ENCODE data around the gene ATP2B3.

DNA sequence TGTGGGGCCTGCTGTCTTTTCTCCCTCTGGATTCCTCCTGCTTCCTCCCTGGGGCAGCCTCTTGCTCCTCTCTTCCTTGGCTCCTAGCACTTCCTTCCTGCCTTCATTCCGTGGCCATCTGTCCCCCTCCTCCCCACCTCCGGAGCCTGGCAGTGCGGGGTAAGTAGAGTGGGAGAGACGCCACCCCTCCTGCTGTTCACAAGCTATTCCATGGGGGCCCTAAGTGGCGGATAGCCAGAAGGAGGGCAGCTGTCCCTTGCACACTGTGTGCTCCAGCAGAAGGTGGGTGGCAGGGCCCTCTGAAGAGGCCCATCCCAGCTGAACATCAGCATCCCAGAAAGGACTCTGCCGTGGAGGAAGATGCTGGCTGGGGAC, 54.1 kb downstream of the ATP2B3 start:
- TF ChIP-seq, protein P1, sequence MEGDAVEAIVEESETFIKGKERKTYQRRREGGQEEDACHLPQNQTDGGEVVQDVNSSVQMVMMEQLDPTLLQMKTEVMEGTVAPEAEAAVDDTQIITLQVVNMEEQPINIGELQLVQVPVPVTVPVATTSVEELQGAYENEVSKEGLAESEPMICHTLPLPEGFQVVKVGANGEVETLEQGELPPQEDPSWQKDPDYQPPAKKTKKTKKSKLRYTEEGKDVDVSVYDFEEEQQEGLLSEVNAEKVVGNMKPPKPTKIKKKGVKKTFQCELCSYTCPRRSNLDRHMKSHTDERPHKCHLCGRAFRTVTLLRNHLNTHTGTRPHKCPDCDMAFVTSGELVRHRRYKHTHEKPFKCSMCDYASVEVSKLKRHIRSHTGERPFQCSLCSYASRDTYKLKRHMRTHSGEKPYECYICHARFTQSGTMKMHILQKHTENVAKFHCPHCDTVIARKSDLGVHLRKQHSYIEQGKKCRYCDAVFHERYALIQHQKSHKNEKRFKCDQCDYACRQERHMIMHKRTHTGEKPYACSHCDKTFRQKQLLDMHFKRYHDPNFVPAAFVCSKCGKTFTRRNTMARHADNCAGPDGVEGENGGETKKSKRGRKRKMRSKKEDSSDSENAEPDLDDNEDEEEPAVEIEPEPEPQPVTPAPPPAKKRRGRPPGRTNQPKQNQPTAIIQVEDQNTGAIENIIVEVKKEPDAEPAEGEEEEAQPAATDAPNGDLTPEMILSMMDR (IDR thresholded peaks at IDR 0.05 in 2 of 3, conservative IDR thresholded peaks at IDR 0.05 in 1 of 3; ENCODE audit: control insufficient read depth in 2 of 3, extremely low read depth in 1 of 3, insufficient read depth in 1 of 3, low read depth in 3 of 3, low read length in 3 of 3): no peak
- no peak for TF ChIP-seq ZNF384 (IDR thresholded peaks at IDR 0.05; ENCODE audit: borderline replicate concordance, low read depth, low read length)
- no peak for TF ChIP-seq WRNIP1 (IDR thresholded peaks at IDR 0.05; ENCODE audit: borderline replicate concordance, low read depth, low read length)
- TF ChIP-seq POLR2A (IDR thresholded peaks at IDR 0.05; ENCODE audit: low read depth, low read length): no peak
- no peak for TF ChIP-seq NFIC (IDR thresholded peaks at IDR 0.05; ENCODE audit: low read depth, low read length)
- no peak for TF ChIP-seq MXI1 (IDR thresholded peaks at IDR 0.05; ENCODE audit: low read depth, low read length)
- TF ChIP-seq BMI1 (IDR thresholded peaks at IDR 0.05; ENCODE audit: borderline replicate concordance): no peak
- TF ChIP-seq ZNF274 (IDR thresholded peaks at IDR 0.05; ENCODE audit: insufficient read depth, insufficient read length): no peak
- TF ChIP-seq E2F8 (IDR thresholded peaks at IDR 0.05; ENCODE audit: low read depth, partially characterized antibody): no peak
- no peak for TF ChIP-seq MAX (IDR thresholded peaks at IDR 0.05; ENCODE audit: low read depth, low read length)
- TF ChIP-seq ZBTB33 (IDR thresholded peaks at IDR 0.05): no peak
- TF ChIP-seq HDAC2 (IDR thresholded peaks at IDR 0.05): no peak
- no peak for TF ChIP-seq CBX3 (IDR thresholded peaks at IDR 0.05; ENCODE audit: borderline replicate concordance, low read depth)

All from GM12878 (cell line).